Upper lobe of left lung (tissue), 6 donors: ENCODE data around the gene RAD23B. TPM values are rescaled to one million over a fixed set of nuclear protein-coding genes. Genes with fewer than 3 reads are reported as not detected.

ENCODE experiments used
- ATAC-seq, 2 donors: fragments of 200-7000 bp; cut with Tn5 transposase; one replicate each; pipeline ENCODE4 v1.9.1; 2022; ENCODE audit warnings: mild to moderate bottlenecking in 2 of 2, moderate library complexity in 2 of 2; ENCODE audit not compliant: low FRiP score in 2 of 2
- DNase-seq, 2 donors: peaks; one replicate each; pipeline ENCODE4 v3.0.0-alpha.2; 2019 to 2020
- H3K27ac ChIP-seq, 4 donors: fragments of 200-600 bp; sonication (generic); one replicate each; pipeline ENCODE4 v1.5.1; 2016 to 2019
- H3K27me3 ChIP-seq, 4 donors: fragments of 200-600 bp; sonication (generic); one replicate each; pipeline ENCODE4 v1.5.1; 2017 to 2019
- H3K36me3 ChIP-seq, 4 donors: fragments of 200-600 bp; sonication (generic); one replicate each; pipeline ENCODE4 v1.5.1; 2016 to 2019
- H3K4me1 ChIP-seq, 4 donors: fragments of 200-600 bp; sonication (generic); one replicate each; pipeline ENCODE4 v1.5.1; 2018 to 2019
- H3K4me3 ChIP-seq, 4 donors: fragments of 200-600 bp; sonication (generic); one replicate each; pipeline ENCODE4 v1.5.1; 2017 to 2019; ENCODE audit warnings: mild to moderate bottlenecking in 2 of 4, moderate library complexity in 1 of 4
- H3K9me3 ChIP-seq, 4 donors: fragments of 200-600 bp; sonication (generic); one replicate each; pipeline ENCODE4 v1.5.1; 2018 to 2019
- EP300 ChIP-seq, 4 donors: sonication (generic); formaldehyde crosslinking; IDR thresholded peaks; one replicate each; pipeline ENCODE4 v1.5.1; 2017; ENCODE audit warnings: antibody characterized with exemption in 4 of 4, control low read depth in 2 of 4
- POLR2A ChIP-seq, 4 donors: fragments of 450-650 bp; IDR thresholded peaks; one replicate each; pipeline ENCODE4 v1.5.1; 2016 to 2017; ENCODE audit warnings: antibody characterized with exemption in 4 of 4, mild to moderate bottlenecking in 2 of 4
- POLR2AphosphoS5 ChIP-seq, 2 donors: sonication (generic); formaldehyde crosslinking; IDR thresholded peaks; one replicate each; pipeline ENCODE4 v1.5.1; 2017; ENCODE audit warnings: antibody characterized with exemption in 2 of 2
- WGBS, 2 donors: methylation state at CpG; one replicate each; pipeline ENCODE4 v1.1.5; 2017 to 2018; 5-methylcytosine and 5-hydroxymethylcytosine counted together
- total RNA-seq, 6 donors: library from RNA; depleted of rRNA in 4 of 6; stranded (reverse); fragments of >200 nt in 4 of 6; gene quantifications; one replicate each; pipeline versions ENCODE4 v1.1.0 to v1.2.1, GENCODE V29; 2016 to 2021
- TF ChIP-seq, protein P1 (sequence below), 6 experiments: fragments of 450-650 bp in 4 of 6; fragments of 200-600 bp in 2 of 6; sonication (generic) in 2 of 6; IDR thresholded peaks; one replicate each; pipeline ENCODE4 v1.5.1; 2016 to 2019; ENCODE audit warnings: antibody characterized with exemption in 6 of 6
- donor health status: DM: no; HTN: no; CAD: no; lungs with moderate emphysema.
- donor health status: DM: no; HTN: yes; CAD: no; lungs with severe emphysema.

Gene RAD23B
- total RNA-seq, 6 donors from 2014 or later: 33.5 to 107 (median 73.1) TPM

GRCh38 chr9:107240260-107240659, 42.8 kb upstream of the RAD23B start:
- WGBS, 2 donors: 77 to 95% methylated on average over 1 to 2 of the region's 2 CpGs
- H3K27ac ChIP-seq: no peak overlapping the region
- H3K4me1 ChIP-seq: no peaks in the 10 kb centered on the region
- TF ChIP-seq, protein P1, sequence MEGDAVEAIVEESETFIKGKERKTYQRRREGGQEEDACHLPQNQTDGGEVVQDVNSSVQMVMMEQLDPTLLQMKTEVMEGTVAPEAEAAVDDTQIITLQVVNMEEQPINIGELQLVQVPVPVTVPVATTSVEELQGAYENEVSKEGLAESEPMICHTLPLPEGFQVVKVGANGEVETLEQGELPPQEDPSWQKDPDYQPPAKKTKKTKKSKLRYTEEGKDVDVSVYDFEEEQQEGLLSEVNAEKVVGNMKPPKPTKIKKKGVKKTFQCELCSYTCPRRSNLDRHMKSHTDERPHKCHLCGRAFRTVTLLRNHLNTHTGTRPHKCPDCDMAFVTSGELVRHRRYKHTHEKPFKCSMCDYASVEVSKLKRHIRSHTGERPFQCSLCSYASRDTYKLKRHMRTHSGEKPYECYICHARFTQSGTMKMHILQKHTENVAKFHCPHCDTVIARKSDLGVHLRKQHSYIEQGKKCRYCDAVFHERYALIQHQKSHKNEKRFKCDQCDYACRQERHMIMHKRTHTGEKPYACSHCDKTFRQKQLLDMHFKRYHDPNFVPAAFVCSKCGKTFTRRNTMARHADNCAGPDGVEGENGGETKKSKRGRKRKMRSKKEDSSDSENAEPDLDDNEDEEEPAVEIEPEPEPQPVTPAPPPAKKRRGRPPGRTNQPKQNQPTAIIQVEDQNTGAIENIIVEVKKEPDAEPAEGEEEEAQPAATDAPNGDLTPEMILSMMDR (IDR thresholded peaks at IDR 0.05): no peak
- no peak for TF ChIP-seq POLR2A (IDR thresholded peaks at IDR 0.05)
- TF ChIP-seq POLR2AphosphoS5 (IDR thresholded peaks at IDR 0.05): no peak
- TF ChIP-seq EP300 (IDR thresholded peaks at IDR 0.05): no peak
- no peak for ATAC-seq
- H3K36me3 ChIP-seq: no peaks in the 10 kb centered on the region
- no peak overlapping the region for H3K4me3 ChIP-seq
- H3K9me3 ChIP-seq: no peaks in the 10 kb centered on the region
- no peaks in the 10 kb centered on the region for H3K27me3 ChIP-seq
- no peak for DNase-seq

DNA sequence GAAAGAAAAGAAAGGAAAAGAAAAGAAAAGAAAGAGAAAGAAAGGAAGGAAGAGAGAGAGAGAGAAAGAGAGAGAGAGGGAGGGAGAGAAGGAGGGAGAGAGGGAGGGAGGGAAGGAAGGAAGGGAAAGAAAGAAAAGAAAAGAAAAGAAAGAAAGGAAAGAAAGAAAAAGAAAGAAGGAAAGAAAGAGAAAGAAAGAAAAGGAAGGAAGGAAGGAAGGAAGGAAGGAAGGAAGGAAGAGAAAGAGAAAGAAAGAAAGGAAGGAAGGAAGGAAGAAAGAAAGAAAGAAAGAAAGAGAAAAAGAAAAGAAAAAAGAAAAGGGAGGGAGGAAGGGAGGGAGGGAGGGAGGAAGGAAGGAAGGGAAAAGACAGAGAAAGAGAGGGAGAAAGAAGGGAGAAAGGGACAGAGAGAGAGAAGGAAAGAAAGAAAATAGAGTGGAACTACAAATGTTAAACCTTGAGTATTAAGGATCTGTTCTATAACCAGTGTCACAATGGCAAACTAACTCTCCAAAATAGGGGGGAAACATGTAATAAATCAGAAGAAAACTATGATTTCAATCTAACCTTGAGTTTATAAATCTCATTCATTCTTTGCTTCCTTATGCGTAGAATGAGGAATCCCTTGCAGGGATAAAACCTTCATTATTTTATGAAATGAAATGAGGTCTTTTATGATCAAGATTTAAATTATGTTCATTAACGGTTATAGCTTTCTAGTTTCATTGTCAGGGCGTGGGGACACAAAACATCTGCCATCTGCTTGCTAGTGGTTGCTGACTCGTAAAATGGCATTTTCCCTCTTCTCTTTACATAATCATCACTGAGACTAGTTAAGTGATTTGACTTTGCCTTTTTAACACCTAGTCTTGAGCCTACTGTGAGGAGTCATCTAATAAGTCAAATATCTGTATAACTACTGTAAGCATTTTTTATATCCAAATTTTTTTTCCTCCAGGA, 40.7 kb upstream of the RAD23B start:
- DNase-seq (no peak), ATAC-seq (no peak)

DNA sequence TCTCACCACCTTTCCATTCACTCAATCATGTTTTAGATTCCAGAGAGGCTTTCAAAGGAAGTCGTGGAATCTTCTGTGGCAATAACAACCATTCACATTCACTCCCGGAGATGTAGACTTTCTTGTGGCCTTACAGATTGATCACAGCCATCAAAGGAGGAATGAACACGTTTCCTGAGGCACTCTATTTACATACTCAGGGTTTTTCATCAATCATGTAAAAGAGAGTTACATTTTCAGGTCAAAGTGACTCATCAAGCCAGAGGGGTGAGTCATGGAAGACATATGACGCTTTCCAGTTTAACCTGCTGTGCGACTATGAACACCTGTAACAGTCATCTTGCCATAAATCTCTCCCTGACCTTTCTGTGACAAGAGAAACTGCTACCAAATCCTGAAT, 39.3 kb upstream of the RAD23B start:
- H3K36me3 ChIP-seq: no peaks in the 10 kb centered on the region
- TF ChIP-seq EP300 (IDR thresholded peaks at IDR 0.05) (peak in 1 of 4 donors; percentile 20), POLR2AphosphoS5 (IDR thresholded peaks at IDR 0.05) (no peak)
- TF ChIP-seq, protein P1 (IDR thresholded peaks at IDR 0.05): no peak
- H3K27ac ChIP-seq: no peak overlapping the region
- peak in 1 of 2 donors; percentile 29 for DNase-seq
- no peak overlapping the region for H3K4me3 ChIP-seq
- H3K9me3 ChIP-seq: no peaks in the 10 kb centered on the region
- 45 to 59% methylated on average over 5 of the region's 5 CpGs for WGBS, 2 donors
- H3K27me3 ChIP-seq: no peaks in the 10 kb centered on the region
- ATAC-seq: peak in 1 of 2 donors; percentile 51
- H3K4me1 ChIP-seq: peaks cover 0 to under 1% (median 0%) of the 10 kb centered on the region in 4 donors

More for the DNA sequence above, 40.7 kb upstream of the RAD23B start:
- H3K4me1 ChIP-seq: no peaks in the 10 kb centered on the region
- H3K27ac ChIP-seq: no peak overlapping the region
- H3K36me3 ChIP-seq: no peaks in the 10 kb centered on the region
- H3K9me3 ChIP-seq: no peaks in the 10 kb centered on the region
- H3K27me3 ChIP-seq: no peaks in the 10 kb centered on the region
- TF ChIP-seq POLR2A (IDR thresholded peaks at IDR 0.05): no peak
- TF ChIP-seq EP300 (IDR thresholded peaks at IDR 0.05): no peak
- TF ChIP-seq, protein P1 (IDR thresholded peaks at IDR 0.05): no peak
- no peak overlapping the region for H3K4me3 ChIP-seq
- WGBS, 2 donors: 64 to 66% methylated on average over 4 of the region's 4 CpGs

DNA sequence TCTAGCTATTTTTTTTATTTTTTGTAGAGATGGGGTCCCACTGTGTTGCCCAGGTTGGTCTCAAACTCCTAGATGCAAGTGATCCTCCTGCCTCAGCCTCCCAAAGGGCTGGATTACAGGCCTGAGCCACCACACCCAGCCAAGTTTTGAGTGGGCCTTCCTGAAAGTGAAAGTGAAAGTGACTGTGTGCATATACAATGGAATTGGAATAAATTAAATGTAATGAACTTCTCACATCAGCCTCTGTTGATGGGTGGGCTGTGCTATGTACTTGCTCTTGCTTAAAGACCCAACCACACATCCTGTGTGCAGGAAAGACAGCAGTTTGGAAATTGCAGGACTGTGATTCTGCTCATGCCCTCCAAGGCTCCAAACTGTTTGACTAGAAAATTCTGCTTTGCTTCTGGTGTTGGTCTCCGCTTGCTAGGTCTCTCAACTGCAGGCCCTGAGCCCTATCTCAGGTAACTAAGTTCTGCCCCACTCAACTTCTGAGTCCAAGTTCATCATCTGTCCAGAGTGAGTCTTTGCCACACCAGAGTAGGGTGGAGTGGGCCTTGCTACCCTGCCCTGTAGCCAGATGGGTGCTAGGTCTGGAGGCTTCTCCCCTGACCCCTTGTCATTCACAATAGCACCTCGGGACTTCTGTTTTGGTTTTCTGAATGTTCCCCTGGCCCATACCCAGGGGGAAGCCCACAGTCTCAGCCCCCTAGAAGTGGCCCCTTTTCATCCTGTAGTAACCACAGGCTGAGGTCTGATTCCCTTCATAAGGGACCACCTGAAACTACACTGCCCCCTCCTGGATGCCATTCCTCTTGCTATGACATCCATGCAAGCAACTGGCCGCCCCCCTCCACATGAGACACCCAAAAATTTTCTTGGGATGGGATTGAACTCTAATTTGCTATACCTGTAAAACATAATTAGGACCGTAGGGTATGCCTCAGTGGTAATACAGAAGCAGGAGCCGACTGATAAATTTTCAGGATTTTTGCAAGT, 36.5 kb upstream of the RAD23B start:
- DNase-seq (no peak), ATAC-seq (no peak)
- Histone ChIP-seq H3K9me3 (no peaks in the 10 kb centered on the region), H3K4me3 (no peak overlapping the region), H3K36me3 (no peaks in the 10 kb centered on the region), H3K27ac (no peak overlapping the region), H3K27me3 (no peaks in the 10 kb centered on the region), H3K4me1 (peaks cover 0 to 6% (median 0%) of the 10 kb centered on the region in 4 donors)
- no peak for TF ChIP-seq POLR2AphosphoS5 (IDR thresholded peaks at IDR 0.05)
- no peak for TF ChIP-seq POLR2A (IDR thresholded peaks at IDR 0.05)
- TF ChIP-seq EP300 (IDR thresholded peaks at IDR 0.05): no peak
- TF ChIP-seq, protein P1 (IDR thresholded peaks at IDR 0.05): no peak
- 92 to 98% methylated on average over 3 to 5 of the region's 5 CpGs for WGBS, 2 donors
